GM12873 (cell line): ENCODE results near the gene FBXW11.

Experiments used
- TF ChIP-seq, protein P1 (sequence below): IDR thresholded peaks from 2 replicates; pipeline ENCODE4 v1.5.1; 2012; ENCODE audit warnings: low read depth, mild to moderate bottlenecking, moderate library complexity, low read length, control low read depth; ENCODE audit not compliant: insufficient read depth; ENCODE audit errors: missing control alignments

FBXW11 gene

DNA sequence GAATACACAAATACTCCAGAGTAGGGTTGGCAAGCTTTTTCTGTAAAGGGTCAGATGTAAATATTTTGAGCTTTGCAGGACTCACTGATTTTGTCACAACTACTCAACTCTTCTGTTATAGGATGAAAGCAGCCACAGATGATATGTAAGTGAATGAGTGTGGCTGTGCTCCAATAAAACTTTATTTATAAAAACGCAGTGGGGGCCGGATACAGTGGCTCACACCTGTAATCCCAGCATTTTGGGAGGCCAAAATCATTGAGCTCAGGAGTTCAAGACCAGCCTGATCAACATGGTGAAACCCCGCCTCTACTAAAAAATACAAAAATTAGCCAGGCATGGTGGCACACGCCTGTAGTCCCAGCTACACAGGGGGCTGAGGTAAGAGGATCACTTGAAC lies 69.1 kb downstream of the FBXW11 start:
- TF ChIP-seq, protein P1, sequence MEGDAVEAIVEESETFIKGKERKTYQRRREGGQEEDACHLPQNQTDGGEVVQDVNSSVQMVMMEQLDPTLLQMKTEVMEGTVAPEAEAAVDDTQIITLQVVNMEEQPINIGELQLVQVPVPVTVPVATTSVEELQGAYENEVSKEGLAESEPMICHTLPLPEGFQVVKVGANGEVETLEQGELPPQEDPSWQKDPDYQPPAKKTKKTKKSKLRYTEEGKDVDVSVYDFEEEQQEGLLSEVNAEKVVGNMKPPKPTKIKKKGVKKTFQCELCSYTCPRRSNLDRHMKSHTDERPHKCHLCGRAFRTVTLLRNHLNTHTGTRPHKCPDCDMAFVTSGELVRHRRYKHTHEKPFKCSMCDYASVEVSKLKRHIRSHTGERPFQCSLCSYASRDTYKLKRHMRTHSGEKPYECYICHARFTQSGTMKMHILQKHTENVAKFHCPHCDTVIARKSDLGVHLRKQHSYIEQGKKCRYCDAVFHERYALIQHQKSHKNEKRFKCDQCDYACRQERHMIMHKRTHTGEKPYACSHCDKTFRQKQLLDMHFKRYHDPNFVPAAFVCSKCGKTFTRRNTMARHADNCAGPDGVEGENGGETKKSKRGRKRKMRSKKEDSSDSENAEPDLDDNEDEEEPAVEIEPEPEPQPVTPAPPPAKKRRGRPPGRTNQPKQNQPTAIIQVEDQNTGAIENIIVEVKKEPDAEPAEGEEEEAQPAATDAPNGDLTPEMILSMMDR, result no peak

DNA sequence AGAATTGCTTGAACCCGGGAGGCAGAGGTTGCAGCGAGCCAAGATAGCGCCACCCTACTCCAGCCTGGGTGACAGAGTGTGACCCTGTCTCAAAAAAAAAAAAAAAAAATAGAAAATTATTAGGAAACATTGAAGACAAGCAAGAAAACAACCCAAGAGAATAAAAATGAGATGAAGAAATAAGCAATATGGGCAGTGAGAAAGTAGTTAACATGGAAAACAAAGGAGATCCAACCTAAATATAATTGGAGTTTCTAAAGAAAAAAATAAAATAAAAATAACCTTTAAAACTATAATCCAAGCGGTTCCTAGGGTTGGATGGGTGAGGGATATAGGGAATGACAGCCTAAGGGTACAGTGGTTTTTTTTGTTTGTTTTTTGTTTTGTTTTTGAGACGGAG lies 71.9 kb downstream of the FBXW11 start:
- TF ChIP-seq, protein P1, result no peak

DNA sequence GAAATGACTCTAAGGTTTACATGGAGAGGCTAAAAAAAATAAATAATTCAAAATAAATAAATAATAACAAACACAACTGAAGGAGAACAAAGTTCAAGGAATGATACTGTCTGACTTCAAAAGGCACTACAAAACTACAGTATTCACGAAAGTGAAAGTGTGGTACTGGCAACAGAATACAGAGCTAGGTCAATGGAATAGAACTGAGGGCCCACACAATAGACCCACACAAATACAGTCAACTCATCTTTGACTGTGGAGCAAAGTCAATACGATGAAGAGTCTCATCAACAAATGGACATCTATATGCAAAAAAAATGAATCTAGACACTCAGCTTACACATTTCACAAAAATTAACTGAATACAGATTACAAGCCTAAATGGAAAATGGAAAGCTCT lies 75.3 kb downstream of the FBXW11 start:
- TF ChIP-seq, protein P1, result no peak

DNA sequence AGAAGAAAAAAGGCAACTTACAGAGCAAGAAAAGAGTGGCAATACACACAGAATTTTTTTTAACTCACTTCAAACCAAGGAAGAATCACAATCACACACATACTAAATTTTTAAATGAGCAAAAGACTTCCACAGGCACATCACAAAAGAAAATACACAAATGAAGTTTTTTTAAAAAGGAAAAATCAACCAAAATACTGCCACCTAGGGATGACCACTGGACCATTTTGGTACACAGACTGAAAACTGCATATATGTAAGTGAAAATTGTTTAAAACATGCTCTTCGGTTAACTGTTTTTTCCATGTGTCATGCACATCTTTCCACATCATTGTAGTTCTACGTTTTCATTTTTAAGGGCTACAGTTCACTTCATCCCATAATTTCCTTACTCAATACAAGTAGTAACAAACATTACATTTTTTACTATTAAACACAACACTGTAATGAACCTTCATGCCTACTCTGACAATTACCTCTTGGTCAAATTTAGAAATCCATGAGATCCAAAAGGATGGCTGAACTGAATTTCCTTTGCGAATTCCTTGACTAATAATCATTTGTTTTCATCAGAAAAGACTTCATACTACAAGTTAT lies 79.0 kb downstream of the FBXW11 start:
- TF ChIP-seq, protein P1, result peak; percentile 32

DNA sequence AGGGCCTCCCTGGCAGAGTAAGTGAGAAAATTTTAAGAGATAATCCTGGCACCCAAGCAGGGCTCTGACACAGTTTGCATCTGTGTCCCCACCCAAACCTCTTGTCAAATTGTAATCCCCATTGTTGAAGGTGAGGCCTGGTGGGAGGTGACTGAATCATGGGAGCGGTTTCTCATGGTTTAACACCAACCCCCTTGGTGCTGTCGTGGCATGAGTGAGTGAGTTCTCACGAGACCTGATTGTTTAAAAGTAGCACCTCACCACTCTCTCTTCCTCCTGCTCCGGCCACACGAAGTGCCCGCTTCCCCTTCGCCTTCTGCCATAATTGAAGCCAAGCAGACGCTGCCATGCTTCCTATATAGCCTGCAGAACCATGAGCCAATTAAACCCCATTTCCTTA lies 80.1 kb downstream of the FBXW11 start:
- TF ChIP-seq, protein P1, result no peak

DNA sequence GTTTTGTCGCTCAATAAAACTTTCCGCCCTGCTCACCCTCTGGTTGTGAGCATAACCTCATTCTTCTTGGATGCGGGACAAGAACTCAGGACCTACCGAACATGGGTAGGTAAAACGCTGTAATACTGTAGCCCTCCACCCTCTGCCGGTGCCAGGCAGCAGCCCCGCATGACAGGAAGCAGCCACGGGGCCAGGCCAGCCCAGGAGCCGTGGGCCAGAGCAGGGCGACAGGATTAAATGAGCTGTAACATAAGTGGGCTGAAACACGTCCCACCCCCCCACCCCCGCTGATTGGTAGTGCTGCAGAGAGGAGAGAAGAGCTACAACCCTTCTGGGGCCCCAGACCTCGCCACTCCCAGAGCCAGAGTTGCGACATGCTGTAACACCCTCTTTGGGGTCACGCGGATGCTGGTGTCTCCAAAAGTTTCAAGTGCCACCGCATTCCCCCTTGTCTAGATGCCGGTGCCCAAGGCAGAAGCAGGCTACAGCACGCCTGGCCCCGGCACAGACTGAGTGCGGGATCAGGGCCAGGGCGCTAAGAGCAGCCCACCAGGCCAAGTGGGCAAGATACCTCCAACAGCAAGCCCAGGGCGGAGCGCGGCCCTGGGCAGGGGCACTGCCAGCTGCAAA lies 81.8 kb downstream of the FBXW11 start:
- TF ChIP-seq, protein P1, result no peak

DNA sequence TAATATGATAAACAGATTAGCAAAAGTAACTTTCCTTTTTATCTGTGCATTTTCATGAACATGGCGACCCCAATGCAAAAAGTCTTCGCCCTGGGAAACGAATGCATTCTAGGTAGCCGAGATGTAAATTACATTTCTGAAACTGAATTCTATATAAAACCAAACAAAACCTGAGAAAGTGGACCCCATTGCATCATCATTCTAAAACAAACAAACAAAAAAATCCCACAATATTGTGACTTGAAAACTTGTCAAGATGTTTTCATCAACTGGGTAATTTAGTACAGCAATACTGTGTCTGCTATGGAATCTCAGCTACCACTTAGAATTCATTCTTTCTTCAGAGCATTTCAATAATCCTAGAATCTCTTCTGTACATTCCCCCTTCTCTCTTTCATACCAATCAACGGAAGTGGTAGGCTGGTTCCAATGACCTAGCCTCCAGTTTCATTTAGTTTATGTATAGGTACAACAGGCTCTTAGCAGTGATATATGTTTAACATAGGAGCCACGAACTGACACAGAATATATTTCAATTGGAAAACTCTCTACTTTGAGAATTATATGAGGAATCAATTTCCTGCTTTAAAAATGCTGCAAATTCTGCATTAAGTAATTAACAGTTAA lies 85.6 kb downstream of the FBXW11 start:
- TF ChIP-seq, protein P1, result no peak
